ENCODE results near the gene SRR. TPM values are rescaled to one million over a fixed set of nuclear protein-coding genes. Genes with fewer than 3 reads are reported as not detected.

The SRR gene
- total and polyA plus RNA-seq, 10 of the 15 experiments (the other 5 are each of a cell fraction or from before 2014, with no cell fraction given), result 11.7 to 33.9 (median 20.2) TPM

- TF ChIP-seq, protein P1, sequence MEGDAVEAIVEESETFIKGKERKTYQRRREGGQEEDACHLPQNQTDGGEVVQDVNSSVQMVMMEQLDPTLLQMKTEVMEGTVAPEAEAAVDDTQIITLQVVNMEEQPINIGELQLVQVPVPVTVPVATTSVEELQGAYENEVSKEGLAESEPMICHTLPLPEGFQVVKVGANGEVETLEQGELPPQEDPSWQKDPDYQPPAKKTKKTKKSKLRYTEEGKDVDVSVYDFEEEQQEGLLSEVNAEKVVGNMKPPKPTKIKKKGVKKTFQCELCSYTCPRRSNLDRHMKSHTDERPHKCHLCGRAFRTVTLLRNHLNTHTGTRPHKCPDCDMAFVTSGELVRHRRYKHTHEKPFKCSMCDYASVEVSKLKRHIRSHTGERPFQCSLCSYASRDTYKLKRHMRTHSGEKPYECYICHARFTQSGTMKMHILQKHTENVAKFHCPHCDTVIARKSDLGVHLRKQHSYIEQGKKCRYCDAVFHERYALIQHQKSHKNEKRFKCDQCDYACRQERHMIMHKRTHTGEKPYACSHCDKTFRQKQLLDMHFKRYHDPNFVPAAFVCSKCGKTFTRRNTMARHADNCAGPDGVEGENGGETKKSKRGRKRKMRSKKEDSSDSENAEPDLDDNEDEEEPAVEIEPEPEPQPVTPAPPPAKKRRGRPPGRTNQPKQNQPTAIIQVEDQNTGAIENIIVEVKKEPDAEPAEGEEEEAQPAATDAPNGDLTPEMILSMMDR (IDR thresholded peaks at IDR 0.05 in 2 of 3, conservative IDR thresholded peaks at IDR 0.05 in 1 of 3; ENCODE audit: control insufficient read depth in 2 of 3, extremely low read depth in 1 of 3, insufficient read depth in 1 of 3, low read depth in 3 of 3, low read length in 3 of 3), result no peak
- TF ChIP-seq MTA3 (IDR thresholded peaks at IDR 0.05; ENCODE audit: borderline replicate concordance, low read length) (no peak), RCOR1 (conservative IDR thresholded peaks at IDR 0.05; ENCODE audit: low read depth, low read length) (no peak), NR2F1 (conservative IDR thresholded peaks at IDR 0.05) (no peak), RB1 (IDR thresholded peaks at IDR 0.05; ENCODE audit: borderline replicate concordance) (no peak), MXI1 (IDR thresholded peaks at IDR 0.05; ENCODE audit: low read depth, low read length) (no peak), EP300 (IDR thresholded peaks at IDR 0.05; ENCODE audit: borderline replicate concordance in 1 of 2, control insufficient read depth in 1 of 2, low read depth in 2 of 2, low read length in 2 of 2) (no peak), ELK1 (IDR thresholded peaks at IDR 0.05; ENCODE audit: low read depth, low read length) (no peak), DPF2 (IDR thresholded peaks at IDR 0.05) (no peak), MEF2B (IDR thresholded peaks at IDR 0.05; ENCODE audit: partially characterized antibody, poor library complexity, severe bottlenecking) (no peak)
Observed at GRCh38 chr17:2266865-2267228, 36.9 kb upstream of the SRR start (continued).
